ENCODE results near the gene CENPN.

Gene CENPN

GRCh38 chr16:81003064-81003463 is 4.0 kb upstream of the CENPN start:
- H3K4me1 Mint-ChIP-seq: peaks cover 78% of the 10 kb centered on the region
- H3K36me3 Mint-ChIP-seq: peaks cover 12% of the 10 kb centered on the region
- H3K27ac Mint-ChIP-seq: peak overlapping the region; percentile 99
- H3K9me3 Mint-ChIP-seq: no peaks in the 10 kb centered on the region
- H3K27me3 Mint-ChIP-seq: no peaks in the 10 kb centered on the region
- peak overlapping the region; percentile 96 for H3K4me3 Mint-ChIP-seq

- peaks cover 77% of the 10 kb centered on the region for H3K4me1 Mint-ChIP-seq
- H3K36me3 Mint-ChIP-seq: peaks cover 12% of the 10 kb centered on the region
- peak overlapping the region; percentile 96 for H3K4me3 Mint-ChIP-seq
- no peaks in the 10 kb centered on the region for H3K27me3 Mint-ChIP-seq
- peak overlapping the region; percentile 99 for H3K27ac Mint-ChIP-seq
- no peaks in the 10 kb centered on the region for H3K9me3 Mint-ChIP-seq
Observed at GRCh38 chr16:81003610-81004460, 3.2 kb upstream of the CENPN start.

- Mint-ChIP-seq H3K4me1 (peaks cover 67% of the 10 kb centered on the region), H3K36me3 (peaks cover 9% of the 10 kb centered on the region)
Observed at GRCh38 chr16:81004646-81005353, 2.2 kb upstream of the CENPN start.

GRCh38 chr16:81005610-81006161 is 1.3 kb upstream of the CENPN start:
- H3K27me3 Mint-ChIP-seq: no peaks in the 10 kb centered on the region
- H3K4me3 Mint-ChIP-seq: peak overlapping the region; percentile 96
- peaks cover 61% of the 10 kb centered on the region for H3K4me1 Mint-ChIP-seq
- peak overlapping the region; percentile 96 for H3K27ac Mint-ChIP-seq
- no peaks in the 10 kb centered on the region for H3K9me3 Mint-ChIP-seq
- peaks cover 6% of the 10 kb centered on the region for H3K36me3 Mint-ChIP-seq

More at GRCh38 chr16:81004646-81005353, 2.2 kb upstream of the CENPN start:
- H3K4me3 Mint-ChIP-seq: peak overlapping the region; percentile 96
- peak overlapping the region; percentile 99 for H3K27ac Mint-ChIP-seq
- no peaks in the 10 kb centered on the region for H3K27me3 Mint-ChIP-seq
- no peaks in the 10 kb centered on the region for H3K9me3 Mint-ChIP-seq

GRCh38 chr16:81006211-81006812 is 702 bp upstream of the CENPN start:
- Mint-ChIP-seq H3K36me3 (peaks cover 6% of the 10 kb centered on the region), H3K4me3 (peak overlapping the region; percentile 96), H3K4me1 (peaks cover 55% of the 10 kb centered on the region), H3K9me3 (no peaks in the 10 kb centered on the region), H3K27ac (peak overlapping the region; percentile 96), H3K27me3 (no peaks in the 10 kb centered on the region)

GRCh38 chr16:81008505-81008789 is 1.4 kb downstream of the CENPN start:
- no peaks in the 10 kb centered on the region for H3K9me3 Mint-ChIP-seq
- H3K27me3 Mint-ChIP-seq: no peaks in the 10 kb centered on the region
- peak overlapping the region; percentile 59 for H3K27ac Mint-ChIP-seq
- peaks cover 5% of the 10 kb centered on the region for H3K36me3 Mint-ChIP-seq
- peaks cover 33% of the 10 kb centered on the region for H3K4me1 Mint-ChIP-seq
- peak overlapping the region; percentile 96 for H3K4me3 Mint-ChIP-seq

- H3K4me3 Mint-ChIP-seq: no peak overlapping the region
- no peak overlapping the region for H3K27ac Mint-ChIP-seq
- H3K27me3 Mint-ChIP-seq: no peaks in the 10 kb centered on the region
- H3K9me3 Mint-ChIP-seq: no peaks in the 10 kb centered on the region
- peaks cover 7% of the 10 kb centered on the region for H3K4me1 Mint-ChIP-seq
- peaks cover 11% of the 10 kb centered on the region for H3K36me3 Mint-ChIP-seq
Observed at GRCh38 chr16:81012974-81013373, 6.0 kb downstream of the CENPN start.

- H3K27me3 Mint-ChIP-seq: no peaks in the 10 kb centered on the region
- H3K36me3 Mint-ChIP-seq: peaks cover 13% of the 10 kb centered on the region
- H3K27ac Mint-ChIP-seq: no peak overlapping the region
- H3K4me1 Mint-ChIP-seq: no peaks in the 10 kb centered on the region
- H3K9me3 Mint-ChIP-seq: no peaks in the 10 kb centered on the region
- H3K4me3 Mint-ChIP-seq: no peak overlapping the region
Observed at GRCh38 chr16:81014672-81015071, 7.7 kb downstream of the CENPN start.

- Mint-ChIP-seq H3K9me3 (no peaks in the 10 kb centered on the region), H3K36me3 (peaks cover 8% of the 10 kb centered on the region), H3K27me3 (no peaks in the 10 kb centered on the region), H3K4me3 (no peak overlapping the region), H3K27ac (no peak overlapping the region), H3K4me1 (no peaks in the 10 kb centered on the region)
Observed at GRCh38 chr16:81018496-81018895, 11.5 kb downstream of the CENPN start.

GRCh38 chr16:81026429-81026828 is 19.4 kb downstream of the CENPN start:
- H3K27ac Mint-ChIP-seq: no peak overlapping the region
- peaks cover 10% of the 10 kb centered on the region for H3K36me3 Mint-ChIP-seq
- no peaks in the 10 kb centered on the region for H3K4me1 Mint-ChIP-seq
- H3K4me3 Mint-ChIP-seq: no peak overlapping the region
- H3K27me3 Mint-ChIP-seq: no peaks in the 10 kb centered on the region
- H3K9me3 Mint-ChIP-seq: no peaks in the 10 kb centered on the region

- H3K4me3 Mint-ChIP-seq: no peak overlapping the region
- peaks cover 10% of the 10 kb centered on the region for H3K36me3 Mint-ChIP-seq
- no peak overlapping the region for H3K27ac Mint-ChIP-seq
- H3K27me3 Mint-ChIP-seq: no peaks in the 10 kb centered on the region
- peaks cover 1% of the 10 kb centered on the region for H3K4me1 Mint-ChIP-seq
- H3K9me3 Mint-ChIP-seq: no peaks in the 10 kb centered on the region
Observed at GRCh38 chr16:81029930-81030604, 23.1 kb downstream of the CENPN start.

GRCh38 chr16:81035398-81035974 is 28.5 kb downstream of the CENPN start, which contains the start of gene ATMIN:
TSS of gene ATMIN (plus strand) at chr16:81035842. CDS start at chr16:81035871, 29 bp downstream.
- no peaks in the 10 kb centered on the region for H3K9me3 Mint-ChIP-seq
- peaks cover 5% of the 10 kb centered on the region for H3K36me3 Mint-ChIP-seq
- peaks cover 44% of the 10 kb centered on the region for H3K4me1 Mint-ChIP-seq
- H3K27me3 Mint-ChIP-seq: no peaks in the 10 kb centered on the region
- peak within 1 kb of the TSS; percentile 93 for H3K4me3 Mint-ChIP-seq
- H3K27ac Mint-ChIP-seq: peak within 1 kb of the TSS; percentile 85

- Mint-ChIP-seq H3K4me1 (peaks cover 46% of the 10 kb centered on the region), H3K27ac (peak overlapping the region; percentile 85), H3K4me3 (peak overlapping the region; percentile 93), H3K36me3 (peaks cover 5% of the 10 kb centered on the region), H3K9me3 (no peaks in the 10 kb centered on the region), H3K27me3 (no peaks in the 10 kb centered on the region)
Observed at GRCh38 chr16:81035975-81036750, 29.1 kb downstream of the CENPN start.

- peak overlapping the region; percentile 85 for H3K27ac Mint-ChIP-seq
- H3K27me3 Mint-ChIP-seq: no peaks in the 10 kb centered on the region
Observed at GRCh38 chr16:81036751-81037350, 29.8 kb downstream of the CENPN start.

More at GRCh38 chr16:81036751-81037350, 29.8 kb downstream of the CENPN start:
- peaks cover 46% of the 10 kb centered on the region for H3K4me1 Mint-ChIP-seq
- H3K4me3 Mint-ChIP-seq: peak overlapping the region; percentile 93
- H3K9me3 Mint-ChIP-seq: no peaks in the 10 kb centered on the region
- peaks cover 8% of the 10 kb centered on the region for H3K36me3 Mint-ChIP-seq
